HEK293 (cell line): Measurements from ENCODE around the gene NKD1.

Source experiments
- CTCF ChIP-seq: fragments of 450-650 bp; formaldehyde crosslinking; IDR thresholded peaks from 2 replicates; pipeline ENCODE4 v1.5.1; 2016; ENCODE audit warnings: missing biosample characterization, missing genetic modification characterization
- PBX3 ChIP-seq: sonication (generic); formaldehyde crosslinking; IDR thresholded peaks from 2 replicates; pipeline ENCODE4 v1.8.1; 2022; ENCODE audit warnings: mild to moderate bottlenecking, moderate library complexity, missing genetic modification reagents

- TF ChIP-seq CTCF: no peak
- no peak for TF ChIP-seq PBX3 (CRISPR knock-in tag)
Measured at GRCh38 chr16:50599494-50599893, 51.3 kb downstream of the NKD1 start.
